Activated CD8-positive, alpha-beta T cell treated with anti-CD3 and anti-CD28 coated beads for 36 hours (primary cell): ENCODE data around the gene OSGIN1. TPM values are rescaled to one million over a fixed set of nuclear protein-coding genes. Genes with fewer than 3 reads are reported as not detected.

ENCODE experiments used
- ATAC-seq: fragments of 200-7000 bp; cut with Tn5 transposase; one replicate; pipeline ENCODE4 v1.10.0; 2021; ENCODE audit warnings: mild to moderate bottlenecking, moderate library complexity
- CTCF ChIA-PET: fragments of 350-600 bp; sonication (Branson Sonifier 250); formaldehyde crosslinking; loops from one replicate; lab custom pipeline; 2021; ENCODE audit warnings: antibody characterized with exemption; lab: Charles Lee
- POLR2A ChIA-PET: fragments of 350-600 bp; sonication (Branson Sonifier 250); formaldehyde crosslinking; loops from one replicate; lab custom pipeline; 2021; ENCODE audit warnings: antibody characterized with exemption; lab: Charles Lee
- DNase-seq: peaks from one replicate; pipeline ENCODE4 v3.0.0-alpha.2; 2020
- H3K27ac Mint-ChIP-seq: one replicate; pipeline ENCODE4 v1.8.0; 2021; ENCODE audit warnings: mild to moderate bottlenecking, mixed read lengths
- H3K27me3 Mint-ChIP-seq: one replicate; pipeline ENCODE4 v1.8.0; 2021; ENCODE audit warnings: mixed read lengths
- H3K36me3 Mint-ChIP-seq: one replicate; pipeline ENCODE4 v1.8.0; 2021; ENCODE audit warnings: low read depth, mixed read lengths
- H3K4me1 Mint-ChIP-seq: one replicate; pipeline ENCODE4 v1.8.0; 2021; ENCODE audit warnings: low read depth, mixed read lengths
- H3K4me3 Mint-ChIP-seq: one replicate; pipeline ENCODE4 v1.8.0; 2021; ENCODE audit warnings: mild to moderate bottlenecking, moderate library complexity, mixed read lengths
- H3K9me3 Mint-ChIP-seq: one replicate; pipeline ENCODE4 v1.8.0; 2021; ENCODE audit warnings: mixed read lengths
- intact Hi-C: fragments of 100-400 bp; cut with micrococcal nuclease; formaldehyde crosslinking; loops from one replicate; pipeline ENCODE4 v1.10.0; 2022
- total RNA-seq, 2 experiments: library from RNA; stranded (reverse); gene quantifications; one replicate each; pipeline ENCODE4 v1.2.3, GENCODE V29; 2021
- TF ChIP-seq, protein P1 (sequence below): fragments of 200-600 bp; IDR thresholded peaks from one replicate; pipeline ENCODE4 v1.8.0; 2022; ENCODE audit warnings: antibody characterized with exemption, mild to moderate bottlenecking

The OSGIN1 gene
- total RNA-seq, 2 experiments from 2014 or later, result 0.56 to 0.67 TPM

GRCh38 chr16:83958846-83959565 lies 6.0 kb downstream of the OSGIN1 start:
- H3K4me1 Mint-ChIP-seq, result peaks cover 2% of the 10 kb centered on the region
- no peaks in the 10 kb centered on the region for H3K9me3 Mint-ChIP-seq

GRCh38 chr16:83959656-83960434 lies 6.8 kb downstream of the OSGIN1 start:
- ChIA-PET CTCF (interaction anchor here (1.1 to 4.7 kb wide), 3 partner anchors 101 to 106 kb away, joined by 3 to 85 read pairs (median 7); no protein-coding TSS in a partner anchor), POLR2A (no interaction called here)
- TF ChIP-seq, protein P1, sequence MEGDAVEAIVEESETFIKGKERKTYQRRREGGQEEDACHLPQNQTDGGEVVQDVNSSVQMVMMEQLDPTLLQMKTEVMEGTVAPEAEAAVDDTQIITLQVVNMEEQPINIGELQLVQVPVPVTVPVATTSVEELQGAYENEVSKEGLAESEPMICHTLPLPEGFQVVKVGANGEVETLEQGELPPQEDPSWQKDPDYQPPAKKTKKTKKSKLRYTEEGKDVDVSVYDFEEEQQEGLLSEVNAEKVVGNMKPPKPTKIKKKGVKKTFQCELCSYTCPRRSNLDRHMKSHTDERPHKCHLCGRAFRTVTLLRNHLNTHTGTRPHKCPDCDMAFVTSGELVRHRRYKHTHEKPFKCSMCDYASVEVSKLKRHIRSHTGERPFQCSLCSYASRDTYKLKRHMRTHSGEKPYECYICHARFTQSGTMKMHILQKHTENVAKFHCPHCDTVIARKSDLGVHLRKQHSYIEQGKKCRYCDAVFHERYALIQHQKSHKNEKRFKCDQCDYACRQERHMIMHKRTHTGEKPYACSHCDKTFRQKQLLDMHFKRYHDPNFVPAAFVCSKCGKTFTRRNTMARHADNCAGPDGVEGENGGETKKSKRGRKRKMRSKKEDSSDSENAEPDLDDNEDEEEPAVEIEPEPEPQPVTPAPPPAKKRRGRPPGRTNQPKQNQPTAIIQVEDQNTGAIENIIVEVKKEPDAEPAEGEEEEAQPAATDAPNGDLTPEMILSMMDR, result no peak
- H3K36me3 Mint-ChIP-seq, result no peaks in the 10 kb centered on the region
- no peak overlapping the region for H3K27ac Mint-ChIP-seq
- intact Hi-C loops, result loop anchor here (5.0 to 10.0 kb wide), 2 partner anchors 107 to 215 kb away; no protein-coding TSS in a partner anchor
- no peak overlapping the region for H3K4me3 Mint-ChIP-seq
- H3K9me3 Mint-ChIP-seq, result no peaks in the 10 kb centered on the region
- H3K27me3 Mint-ChIP-seq, result peaks cover 9% of the 10 kb centered on the region
- no peak for DNase-seq
- H3K4me1 Mint-ChIP-seq, result no peaks in the 10 kb centered on the region
- ATAC-seq, result no peak

More at GRCh38 chr16:83958846-83959565, 6.0 kb downstream of the OSGIN1 start:
- intact Hi-C loops, result loop anchor here (5.0 to 10.0 kb wide), 2 partner anchors 108 to 216 kb away; no protein-coding TSS in a partner anchor
- Mint-ChIP-seq H3K4me3 (no peak overlapping the region), H3K36me3 (no peaks in the 10 kb centered on the region), H3K27me3 (peaks cover 15% of the 10 kb centered on the region), H3K27ac (no peak overlapping the region)
- ATAC-seq (no peak), DNase-seq (no peak)
- ChIA-PET POLR2A (no interaction called here), CTCF (interaction anchor here (0.7 to 4.7 kb wide), 2 partner anchors 102 to 107 kb away, joined by 3 to 85 read pairs; no protein-coding TSS in a partner anchor)
- TF ChIP-seq, protein P1, result no peak

- H3K36me3 Mint-ChIP-seq, result no peaks in the 10 kb centered on the region
- POLR2A ChIA-PET, result no interaction called here
- no peaks in the 10 kb centered on the region for H3K4me1 Mint-ChIP-seq
- no peaks in the 10 kb centered on the region for H3K9me3 Mint-ChIP-seq
- H3K27me3 Mint-ChIP-seq, result peaks cover 1% of the 10 kb centered on the region
- H3K4me3 Mint-ChIP-seq, result no peak overlapping the region
- CTCF ChIA-PET, result interaction anchor here (1.1 to 2.8 kb wide), 4 partner anchors 34 to 105 kb away, joined by 3 to 9 read pairs (median 5); no protein-coding TSS in a partner anchor
- intact Hi-C loops, result no loop called here
- ATAC-seq, result no peak
- no peak overlapping the region for H3K27ac Mint-ChIP-seq
- DNase-seq, result no peak
- TF ChIP-seq, protein P1, result no peak
Observed at GRCh38 chr16:83960521-83961249, 7.6 kb downstream of the OSGIN1 start.

DNA sequence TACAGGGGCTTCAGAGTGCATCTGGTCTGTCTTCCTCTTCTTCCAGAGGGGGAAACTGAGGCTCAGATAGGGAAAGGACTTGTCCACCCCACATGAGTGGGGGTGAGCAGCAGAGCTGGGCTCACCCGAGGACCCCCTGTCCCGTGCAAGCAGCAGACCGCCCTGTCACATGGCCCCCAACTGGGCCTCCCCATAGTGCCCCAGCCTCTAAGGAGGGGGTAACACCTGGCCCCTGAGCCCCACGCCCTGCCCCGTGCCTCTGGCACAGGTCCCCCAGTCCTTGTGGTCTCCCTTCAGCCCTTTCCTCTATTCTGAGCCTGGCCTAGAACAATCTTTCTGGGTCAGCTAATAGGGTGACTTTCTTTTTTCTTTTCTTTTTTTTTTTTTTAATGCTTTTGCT lies 8.6 kb downstream of the OSGIN1 start:
- ChIA-PET CTCF (interaction anchor here (1.3 to 2.8 kb wide), 3 partner anchors 35 to 104 kb away, joined by 3 to 9 read pairs (median 7); no protein-coding TSS in a partner anchor), POLR2A (no interaction called here)
- no peak for ATAC-seq
- intact Hi-C loops, result no loop called here
- no peaks in the 10 kb centered on the region for H3K4me1 Mint-ChIP-seq
- no peaks in the 10 kb centered on the region for H3K9me3 Mint-ChIP-seq
- H3K27ac Mint-ChIP-seq, result no peak overlapping the region
- no peaks in the 10 kb centered on the region for H3K27me3 Mint-ChIP-seq
- TF ChIP-seq, protein P1, result no peak
- H3K4me3 Mint-ChIP-seq, result no peak overlapping the region
- H3K36me3 Mint-ChIP-seq, result no peaks in the 10 kb centered on the region
- no peak for DNase-seq
